ENCODE measurements around the gene SRSF2.
"Not testable (repeated sequence)": the region's sequence is repeated elsewhere in the genome, so short reads cannot be mapped to it uniquely, and the experiment has no call there.

Gene SRSF2

DNA sequence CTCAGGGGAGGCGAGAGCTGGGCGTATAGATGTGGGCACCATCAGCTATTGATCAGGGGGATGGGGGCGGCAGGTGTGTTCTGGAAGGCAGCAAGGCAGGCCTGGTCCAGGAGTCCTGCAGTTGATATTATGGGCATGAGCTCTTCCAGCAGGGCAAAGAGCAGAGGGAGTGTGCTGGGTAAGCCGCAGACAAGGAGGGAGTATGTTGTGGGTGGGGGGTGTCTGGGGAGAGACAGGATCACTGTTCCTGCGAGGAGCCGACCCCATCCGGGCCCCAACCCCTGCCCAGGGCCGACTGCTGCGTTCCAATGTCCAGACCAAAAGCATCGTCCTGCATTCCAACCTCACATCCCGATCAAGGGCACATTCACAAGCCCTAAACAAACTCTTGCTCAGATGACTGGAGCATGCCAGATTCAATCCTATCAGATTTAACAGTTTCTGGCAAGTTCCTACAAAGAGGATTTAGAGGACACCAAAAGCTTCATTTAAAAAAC, 35.6 kb downstream of the SRSF2 start:
- DNase-seq (ENCODE audit: low read depth in 3 of 3): no peak

DNA sequence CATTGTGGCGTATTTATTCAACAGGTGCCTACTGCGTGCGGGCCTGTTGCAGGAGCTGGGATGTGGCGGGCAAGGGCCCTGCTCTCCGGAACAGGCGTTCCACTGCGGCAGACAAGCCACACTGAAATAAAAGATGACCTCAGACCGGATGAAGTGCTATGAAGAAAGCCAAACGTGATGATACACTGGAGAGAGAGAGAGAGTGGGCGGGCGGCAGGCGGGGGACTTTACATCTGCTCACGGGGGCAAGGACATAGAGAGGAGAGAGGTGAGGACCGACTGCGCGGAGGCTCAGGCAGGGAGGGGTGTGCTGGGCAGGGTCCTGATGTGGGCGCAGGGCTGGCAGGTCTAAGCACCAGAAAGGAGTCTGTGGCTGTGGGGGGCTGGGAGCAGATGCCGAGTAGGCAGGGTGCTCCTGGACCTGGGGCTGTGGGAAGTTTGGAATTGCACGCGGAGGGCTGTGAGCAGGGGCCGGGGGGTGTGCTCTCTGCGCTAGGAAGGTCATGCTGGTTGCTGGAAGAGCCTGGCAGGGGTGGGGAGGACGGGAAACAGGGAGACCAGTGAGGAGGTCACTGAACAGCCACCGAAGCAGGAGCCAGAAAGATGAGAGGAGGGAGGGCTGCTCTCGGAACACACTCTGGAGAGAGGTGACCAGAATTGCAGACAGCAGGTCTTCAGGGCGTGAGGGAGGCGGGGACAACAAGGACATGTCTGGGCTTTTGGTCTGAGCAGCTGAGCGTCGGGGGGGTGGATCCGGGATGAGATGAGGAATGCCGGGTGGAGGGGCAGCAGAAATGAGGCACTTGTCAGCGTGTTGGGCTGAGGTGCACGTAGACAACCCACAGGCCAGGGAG, 36.3 kb downstream of the SRSF2 start:
- DNase-seq (ENCODE audit: low read depth in 3 of 3): no peak

DNA sequence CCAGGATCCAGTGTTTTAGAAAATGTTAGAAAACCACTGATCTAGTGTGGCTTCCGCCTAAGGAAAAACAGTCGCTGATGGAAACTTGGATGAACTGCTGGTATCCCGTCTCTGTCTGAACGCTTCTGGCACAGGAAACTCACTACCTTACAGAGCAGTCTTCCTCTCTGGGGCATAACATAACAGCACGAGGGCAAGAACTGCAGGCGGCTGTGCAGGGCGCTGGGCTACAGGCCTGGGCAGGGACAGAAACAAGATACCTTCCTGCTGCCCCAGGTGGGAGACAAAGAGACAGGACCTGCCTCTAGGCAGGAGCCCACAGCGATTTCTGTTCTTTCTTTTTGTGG, 36.9 kb downstream of the SRSF2 start:
- DNase-seq (ENCODE audit: low read depth in 3 of 3): no peak

DNA sequence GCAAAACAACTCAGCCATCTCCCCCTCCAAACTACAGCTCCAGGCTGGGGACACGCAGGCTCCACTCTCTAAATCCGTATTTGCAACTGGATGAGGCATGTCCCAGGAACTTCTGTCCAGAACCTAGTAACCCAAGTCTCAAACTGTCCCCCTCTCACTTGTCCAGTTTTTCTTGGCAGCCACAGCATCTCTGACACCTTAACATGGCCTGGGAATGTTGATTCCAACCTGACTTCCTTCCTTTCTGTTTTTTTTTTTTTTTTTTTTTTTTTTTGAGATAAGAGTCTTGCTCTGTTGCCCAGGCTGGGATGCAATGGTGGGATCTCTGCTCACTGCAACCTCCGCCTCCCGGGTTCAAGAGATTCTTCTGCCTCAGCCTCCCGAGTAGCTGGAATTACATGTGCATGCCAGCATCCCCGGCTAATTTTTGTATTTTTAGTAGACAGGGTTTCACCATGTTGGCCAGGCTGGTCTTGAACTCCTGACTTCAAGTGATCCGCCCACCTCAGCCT, 38.6 kb downstream of the SRSF2 start:
- not testable (repeated sequence) for DNase-seq (ENCODE audit: low read depth in 3 of 3)

DNA sequence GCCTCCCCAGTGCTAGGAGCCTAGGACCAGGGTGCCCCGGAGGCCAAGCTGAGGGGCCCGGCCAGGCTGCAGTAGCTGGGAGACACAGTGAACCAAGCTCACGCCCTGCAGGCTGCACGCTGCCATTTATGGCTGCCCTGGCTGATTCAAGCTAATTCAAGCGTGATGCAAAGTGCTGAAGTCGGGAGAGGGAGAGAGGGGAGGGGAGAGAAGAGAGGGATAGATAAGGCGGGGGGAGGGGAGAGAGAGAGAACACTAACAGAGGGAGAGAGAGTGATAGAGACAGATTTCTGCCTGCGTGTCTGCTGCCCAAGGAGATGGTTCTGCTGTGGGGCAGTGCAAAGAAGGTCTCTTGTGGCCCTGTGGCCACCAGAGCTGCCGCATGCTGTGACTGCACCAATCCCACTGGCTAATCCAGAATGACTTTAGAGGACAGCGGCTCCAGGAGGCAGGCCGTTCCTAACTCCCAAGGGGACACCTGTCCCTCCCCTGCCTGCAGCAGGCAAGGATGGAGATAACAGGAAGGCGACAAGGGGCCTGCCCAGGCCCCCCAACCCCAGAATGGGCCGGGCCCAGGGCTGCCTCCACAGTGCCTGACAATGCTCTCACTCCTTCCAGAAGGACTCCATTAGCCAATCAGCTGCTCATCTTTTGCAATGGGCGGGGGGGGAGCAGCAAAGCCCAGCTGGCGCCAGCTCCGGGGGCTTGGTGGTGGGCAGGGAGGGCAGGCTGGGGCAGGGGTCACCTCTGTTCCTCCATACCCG, 39.2 kb downstream of the SRSF2 start:
- DNase-seq (ENCODE audit: low read depth in 3 of 3): no peak

DNA sequence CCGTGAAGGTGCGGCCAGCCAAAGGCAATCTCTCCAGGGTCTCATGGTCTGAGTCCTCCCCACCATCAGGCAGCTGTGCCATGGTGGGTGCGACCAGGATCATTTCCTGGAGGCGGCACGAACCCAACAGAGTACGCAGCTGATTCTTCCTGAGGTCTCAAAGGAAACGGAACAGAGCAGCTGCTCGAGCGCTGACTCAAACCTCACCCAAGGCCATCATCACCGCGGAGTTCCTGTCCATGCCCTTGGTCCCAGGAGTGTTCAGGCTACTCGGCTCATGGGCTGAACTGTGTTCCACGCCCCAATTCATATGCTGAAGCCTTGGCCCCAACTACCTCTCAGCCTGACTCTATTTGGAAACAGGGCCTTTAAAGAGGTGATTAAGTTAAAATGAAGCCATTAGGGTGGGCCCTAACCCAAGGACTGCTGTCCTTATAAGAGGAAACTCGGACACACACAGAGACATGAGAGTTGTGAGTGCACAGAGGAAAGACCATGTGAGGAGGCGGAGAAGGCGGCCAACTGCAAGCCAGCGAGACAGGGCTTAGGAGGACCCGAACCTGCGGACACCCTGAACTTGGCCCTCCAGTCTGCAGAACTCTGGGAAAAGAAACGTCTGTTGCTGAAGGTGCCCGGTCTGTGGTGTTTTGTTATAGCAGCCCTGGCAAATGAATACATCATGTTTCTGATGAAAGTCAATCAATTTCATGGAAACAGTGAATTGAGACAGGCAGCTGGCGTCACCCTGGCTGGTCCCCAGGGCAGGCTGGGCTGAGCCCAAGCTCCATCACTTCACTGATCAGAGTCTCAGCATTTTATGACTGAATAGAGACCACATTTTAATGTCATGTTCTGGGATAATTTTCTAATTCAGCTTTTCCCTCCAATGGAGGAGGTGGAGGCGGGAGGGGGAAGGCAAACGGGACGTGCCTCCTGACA, 40.1 kb downstream of the SRSF2 start:
- no peak for DNase-seq (ENCODE audit: low read depth in 3 of 3)

DNA sequence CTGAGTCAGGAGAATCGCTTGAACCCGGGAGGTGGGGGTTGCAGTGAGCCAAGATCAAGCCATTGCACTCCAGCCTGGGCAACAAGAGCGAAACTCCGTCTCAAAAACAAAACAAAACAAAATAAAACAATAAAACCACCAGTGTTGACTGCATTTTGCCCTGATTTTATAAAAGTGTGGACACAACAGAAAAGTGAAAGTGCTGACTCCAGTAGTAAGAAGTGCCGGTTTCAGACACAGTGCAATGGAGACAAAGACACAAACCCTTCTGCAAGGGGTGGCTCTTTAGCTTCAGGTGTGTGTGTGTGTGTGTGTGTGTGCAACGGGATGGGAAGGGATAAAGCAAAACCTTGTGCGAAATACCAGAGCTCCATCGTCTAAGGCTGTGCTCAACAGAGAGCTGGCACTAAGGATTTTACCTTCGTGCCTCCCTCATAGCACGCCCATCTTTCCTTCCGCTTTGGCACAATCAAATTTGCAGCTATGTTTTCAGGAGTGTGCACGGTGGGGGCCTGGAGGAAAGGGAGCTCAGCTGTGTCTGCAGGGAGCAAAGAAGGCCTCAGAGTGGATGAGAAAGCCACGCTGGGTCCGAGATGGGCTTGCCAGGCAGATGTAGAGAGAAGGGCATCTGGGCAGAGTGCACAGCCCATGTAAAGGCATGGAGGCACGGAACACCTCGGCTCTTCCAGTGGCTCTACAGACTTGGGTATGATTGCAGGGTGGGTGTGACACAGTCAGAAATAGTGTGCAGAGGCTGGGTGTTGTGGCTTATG, 41.9 kb downstream of the SRSF2 start:
- DNase-seq (ENCODE audit: low read depth in 3 of 3): no peak

DNA sequence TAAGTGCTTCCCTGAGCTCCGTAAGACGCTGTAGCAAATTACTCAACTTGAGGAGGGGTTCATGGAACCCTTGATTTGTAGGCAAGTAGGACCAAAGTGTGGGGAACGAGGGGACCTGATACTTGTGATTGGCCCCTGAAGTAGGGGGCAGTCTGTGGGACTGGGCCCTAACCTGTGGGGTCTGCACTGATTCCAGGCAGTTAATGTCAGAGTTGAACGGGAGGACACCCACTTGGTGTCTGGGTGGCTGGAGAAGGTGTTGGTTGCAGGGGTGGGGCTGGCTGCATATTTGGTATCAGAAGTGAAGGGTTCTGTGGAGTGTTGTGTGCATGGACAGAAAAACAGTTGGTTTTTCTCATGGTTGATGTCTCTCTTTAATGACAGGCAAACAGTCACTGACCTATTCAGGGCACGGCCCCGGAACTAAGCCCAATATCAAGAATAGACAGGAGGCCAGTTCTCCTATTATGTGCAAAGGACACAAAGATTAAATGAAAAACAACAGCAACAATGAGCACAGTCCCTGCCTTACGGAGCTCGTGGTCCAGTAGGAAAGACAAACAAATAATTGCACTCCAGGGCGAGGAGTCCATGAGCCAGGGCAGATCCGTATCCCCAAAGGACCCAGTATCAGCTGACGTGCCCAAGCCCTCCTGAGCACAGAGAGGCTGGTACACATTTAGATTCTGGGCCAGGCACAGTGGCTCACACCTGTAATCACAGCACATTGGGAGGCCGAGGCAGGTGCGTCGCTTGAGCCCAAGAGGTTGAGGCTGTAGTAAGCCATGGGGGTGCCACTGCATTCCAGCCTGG, 45.5 kb downstream of the SRSF2 start:
- DNase-seq (ENCODE audit: low read depth in 3 of 3): no peak

DNA sequence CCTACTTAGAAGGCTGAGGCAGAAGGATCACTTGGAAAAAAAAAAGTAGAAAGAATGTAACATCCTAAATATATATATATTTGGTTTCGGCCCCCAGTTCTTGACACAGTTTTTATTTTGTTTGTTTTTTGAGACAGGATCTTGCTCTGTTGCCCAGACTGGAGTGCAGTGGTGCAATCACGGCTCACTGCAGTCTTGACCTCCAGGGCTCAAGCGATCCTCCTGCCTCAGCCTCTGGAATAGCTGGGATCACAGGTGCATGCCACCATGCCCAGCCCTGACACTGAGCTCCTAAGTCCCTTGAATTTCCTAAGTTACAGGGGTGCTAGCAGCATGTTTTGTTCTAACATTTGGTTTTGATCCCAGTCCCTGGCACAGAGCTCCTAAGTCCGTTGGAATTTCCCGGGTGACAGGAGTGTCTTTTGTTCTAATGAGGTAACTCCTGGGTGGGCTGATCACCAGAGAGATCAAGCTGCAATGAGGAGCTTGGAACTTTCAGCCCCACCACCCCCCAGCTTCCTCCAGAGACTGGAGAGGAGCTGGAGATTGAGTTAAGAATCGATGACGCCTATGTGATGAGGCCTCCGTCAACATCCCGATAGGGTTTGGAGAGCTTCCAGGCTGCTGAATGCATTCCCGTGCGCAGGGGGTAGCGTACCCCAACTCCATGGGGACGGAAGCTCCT, 46.4 kb downstream of the SRSF2 start:
- no peak for DNase-seq (ENCODE audit: low read depth in 3 of 3)

DNA sequence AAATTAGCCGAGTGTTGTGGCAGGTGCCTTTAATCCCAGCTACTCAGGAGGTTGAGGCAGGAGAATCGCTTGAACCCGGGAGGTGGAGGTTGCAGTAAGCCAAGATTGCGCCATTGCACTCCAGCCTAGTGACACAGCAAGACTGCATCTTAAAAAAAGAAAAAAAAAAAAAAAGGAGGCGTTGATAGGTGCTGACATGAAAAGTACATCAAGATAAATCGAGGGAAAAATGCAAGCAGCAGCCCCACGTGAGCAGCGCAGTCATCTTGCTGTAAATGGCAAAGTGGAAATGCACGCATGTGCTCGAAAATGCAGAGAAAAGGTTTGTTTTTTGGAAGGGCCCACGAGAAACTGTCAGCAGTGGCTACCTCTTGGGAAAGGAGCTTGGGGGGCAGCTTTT, 47.3 kb downstream of the SRSF2 start:
- DNase-seq (ENCODE audit: low read depth in 3 of 3): no peak

DNA sequence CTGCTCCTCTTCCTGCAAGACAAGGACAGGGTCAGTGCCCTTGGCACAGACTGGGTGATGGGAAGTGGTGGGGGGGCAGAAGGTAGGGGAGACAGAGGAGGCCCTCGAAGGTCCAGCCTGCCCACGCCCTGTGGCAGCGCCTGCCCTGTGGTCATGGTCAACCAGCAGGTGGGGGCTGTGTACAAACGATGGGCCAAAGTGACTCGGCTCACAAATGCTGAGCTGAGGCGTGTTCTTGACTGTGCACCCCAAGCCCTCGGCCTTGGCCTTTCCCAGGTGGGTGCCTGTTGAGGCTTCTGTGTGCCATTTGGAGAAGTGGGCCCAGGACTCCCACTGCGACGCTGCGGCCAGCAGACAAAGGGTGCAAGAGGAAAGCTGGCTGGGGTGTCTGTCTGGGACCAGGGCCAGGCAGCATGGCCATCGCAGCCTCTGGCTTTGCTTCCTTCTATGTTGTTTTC, 48.9 kb downstream of the SRSF2 start:
- no peak for DNase-seq (ENCODE audit: low read depth in 3 of 3)

DNA sequence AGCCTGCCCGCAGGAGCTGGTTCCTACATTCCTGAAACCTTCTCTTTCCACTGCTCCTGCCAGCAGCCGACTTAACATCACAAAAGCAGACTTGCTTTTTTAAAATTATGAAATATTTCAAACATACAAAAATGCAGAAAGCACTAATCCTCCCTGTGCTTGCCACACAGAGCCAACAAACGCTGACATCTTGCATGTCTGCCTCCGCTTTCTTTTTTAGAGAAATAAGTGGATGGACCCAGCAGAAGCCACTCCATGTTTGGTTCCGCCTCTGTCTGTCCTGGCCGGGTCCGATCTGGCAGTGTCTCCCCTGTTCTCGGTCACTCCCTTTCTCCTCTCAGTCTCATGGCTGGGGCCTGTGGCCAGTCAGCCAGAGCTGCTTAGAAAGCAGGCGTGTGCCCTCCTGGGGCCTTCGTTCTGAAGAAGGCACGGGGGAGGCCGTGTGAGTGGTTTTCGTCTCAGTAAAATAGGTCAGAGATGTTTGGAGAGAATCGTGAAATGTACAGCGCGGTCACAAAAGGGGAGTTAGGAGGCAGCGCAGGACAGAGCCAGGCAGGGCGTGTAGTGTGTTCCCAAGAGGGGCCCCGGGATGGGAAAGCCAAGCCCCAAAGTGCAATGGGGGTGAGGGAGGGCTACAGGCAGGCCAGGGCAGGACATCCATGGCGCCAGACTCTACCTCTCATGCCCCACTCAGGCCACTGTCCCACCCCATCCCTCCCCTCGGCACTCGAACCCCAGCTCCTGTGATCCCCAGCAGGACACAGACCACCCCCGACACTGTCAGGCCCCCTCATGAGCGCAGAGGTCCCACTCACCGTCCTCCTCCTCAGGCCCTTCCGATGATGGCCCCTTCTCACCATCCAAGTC, 49.6 kb downstream of the SRSF2 start:
- DNase-seq (ENCODE audit: low read depth in 3 of 3): no peak

DNA sequence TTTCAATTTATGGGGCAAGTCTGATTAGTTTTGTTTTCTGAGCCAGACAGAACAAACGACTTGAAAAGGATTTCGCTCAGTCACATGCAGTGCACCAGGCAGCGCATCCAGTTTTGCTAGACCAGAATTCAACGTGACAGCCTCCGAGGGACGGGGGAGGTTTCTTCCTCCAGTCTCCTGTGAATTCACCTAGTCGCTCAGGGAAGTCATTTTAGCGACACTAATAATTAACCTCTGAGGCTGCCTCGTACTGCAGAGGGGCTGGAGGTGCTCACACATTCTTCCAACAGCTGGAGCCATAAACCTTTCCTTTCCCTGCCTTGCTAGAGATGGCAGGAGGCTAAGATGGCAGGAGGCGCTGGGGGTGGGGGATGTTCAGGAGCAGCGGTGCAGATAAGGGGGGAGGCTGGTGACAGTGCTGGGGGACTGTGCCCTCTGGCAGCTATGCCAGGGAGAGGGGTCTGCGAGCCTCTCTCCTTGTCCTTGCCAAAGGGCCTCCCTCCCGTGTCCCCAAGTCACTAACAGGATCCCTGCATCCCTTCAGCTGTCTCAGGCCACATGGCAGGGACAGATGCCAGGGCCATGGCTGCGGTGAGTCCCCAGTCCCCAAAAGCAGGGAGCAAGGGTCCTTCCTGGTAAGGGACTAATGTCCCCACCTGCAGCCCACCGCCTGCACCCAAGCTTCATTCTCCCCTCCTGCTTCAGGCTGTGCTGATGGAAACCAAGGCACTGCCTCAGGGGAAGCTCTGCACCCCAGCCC, 50.4 kb downstream of the SRSF2 start:
- no peak for DNase-seq (ENCODE audit: low read depth in 3 of 3)

DNA sequence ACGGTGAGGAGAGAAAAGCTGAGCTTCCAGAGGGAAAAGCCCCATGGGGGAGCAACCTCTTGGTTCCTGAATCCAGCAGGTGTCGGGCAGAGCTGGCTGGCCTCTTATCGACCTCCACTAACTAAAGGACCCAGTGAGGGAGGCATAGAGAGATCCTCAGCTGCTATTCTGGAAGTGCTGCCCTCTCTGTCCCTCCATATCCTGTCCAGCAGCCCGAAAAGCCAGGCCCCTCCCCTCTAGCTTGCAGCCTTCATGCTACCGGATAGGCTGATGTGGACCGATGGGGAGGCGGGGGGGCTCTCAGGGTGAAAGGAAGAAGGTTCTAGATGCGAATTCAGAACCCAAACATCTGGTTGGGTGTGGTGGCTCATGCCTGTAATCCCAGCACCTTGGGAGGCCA, 51.3 kb downstream of the SRSF2 start:
- DNase-seq (ENCODE audit: low read depth in 3 of 3): no peak

DNA sequence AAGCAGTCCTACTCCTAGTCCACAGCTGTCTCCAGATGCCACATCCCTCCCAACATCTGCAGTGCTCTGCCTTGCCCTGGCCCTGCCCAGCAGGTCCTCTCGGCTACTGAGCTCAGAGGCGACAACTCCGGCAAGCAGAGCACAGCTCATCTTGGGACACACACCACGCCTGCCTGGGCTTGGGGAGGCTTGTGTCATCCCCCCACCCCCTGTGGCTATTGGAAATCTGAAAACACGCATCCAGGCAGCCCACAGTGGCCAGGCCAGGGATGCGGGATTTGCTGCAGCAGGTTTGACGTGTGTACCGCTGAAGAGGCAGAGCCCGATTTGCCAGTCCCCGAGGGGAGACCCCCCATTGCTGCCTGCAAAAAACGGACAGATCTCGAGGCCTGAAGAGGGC, 51.8 kb downstream of the SRSF2 start:
- DNase-seq (ENCODE audit: low read depth in 3 of 3): no peak

DNA sequence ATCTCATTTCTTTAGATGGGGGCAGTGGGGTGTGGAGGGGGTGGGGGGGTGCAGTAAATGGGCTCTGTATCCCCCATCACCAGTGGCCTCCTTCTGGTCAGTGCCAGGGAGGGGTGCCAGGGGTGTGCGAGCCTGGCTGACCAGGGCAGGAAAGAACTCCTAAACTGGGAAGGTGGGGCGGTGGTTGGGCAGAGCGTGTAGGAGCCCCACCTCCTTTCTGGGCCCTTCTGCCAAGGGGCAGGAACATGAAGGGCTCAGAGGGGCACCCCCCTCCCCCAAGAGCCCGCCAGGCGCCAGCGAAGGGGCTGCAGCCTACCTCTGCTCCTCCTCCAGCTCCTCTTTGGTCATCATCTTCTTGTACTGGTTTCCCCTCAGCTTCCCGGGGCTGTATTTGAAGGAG, 52.4 kb downstream of the SRSF2 start:
- DNase-seq (ENCODE audit: low read depth in 3 of 3): no peak

Data from stimulated activated CD4-positive, alpha-beta T cell treated with anti-CD3 and anti-CD28 coated beads, TNF-alpha, amount 100 ng/mL, for 48 hours (primary cell).